Sigmoid colon (tissue), 7 donors: ENCODE measurements around the gene URB1. TPM values are rescaled to one million over a fixed set of nuclear protein-coding genes. Genes with fewer than 3 reads are reported as not detected.

Experiments used
- DNase-seq: peaks from one replicate; pipeline ENCODE4 v3.0.0-alpha.2; 2019
- H3K27ac ChIP-seq, 4 donors: fragments of 200-600 bp; sonication (generic); one replicate each; pipeline ENCODE4 v1.5.1; 2016 to 2019; ENCODE audit warnings: mild to moderate bottlenecking in 1 of 4
- H3K27me3 ChIP-seq, 3 donors: fragments of 200-600 bp; sonication (generic); one replicate each; pipeline ENCODE4 v1.5.1; 2019; ENCODE audit warnings: mild to moderate bottlenecking in 1 of 3
- H3K36me3 ChIP-seq, 4 donors: fragments of 200-600 bp; sonication (generic); one replicate each; pipeline ENCODE4 v1.5.1; 2016 to 2019
- H3K4me1 ChIP-seq, 4 donors: fragments of 200-600 bp; sonication (generic); one replicate each; pipeline ENCODE4 v1.5.1; 2017 to 2019
- H3K4me3 ChIP-seq, 4 donors: fragments of 200-600 bp; sonication (generic); one replicate each; pipeline ENCODE4 v1.5.1; 2017 to 2019; ENCODE audit warnings: mild to moderate bottlenecking in 2 of 4, moderate library complexity in 1 of 4
- H3K9me3 ChIP-seq, 4 donors: fragments of 200-600 bp in 3 of 4; sonication (generic) in 3 of 4; one replicate each; pipeline versions ENCODE4 v1.5.1 to v1.6.1; 2013 to 2019
- CTCF ChIP-seq, 4 experiments: fragments of 450-650 bp in 3 of 4; fragments of 200-600 bp in 1 of 4; IDR thresholded peaks; one replicate each; pipeline ENCODE4 v1.5.1; 2016 to 2019; ENCODE audit warnings: antibody characterized with exemption in 4 of 4, mild to moderate bottlenecking in 3 of 4, moderate library complexity in 2 of 4
- EP300 ChIP-seq, 4 donors: sonication (generic); formaldehyde crosslinking; IDR thresholded peaks; one replicate each; pipeline ENCODE4 v1.6.1; 2017; ENCODE audit warnings: antibody characterized with exemption in 4 of 4
- POLR2A ChIP-seq, 2 donors: fragments of 450-650 bp; IDR thresholded peaks; one replicate each; pipeline ENCODE4 v1.6.1; 2016; ENCODE audit warnings: antibody characterized with exemption in 2 of 2, mild to moderate bottlenecking in 2 of 2, moderate library complexity in 2 of 2
- POLR2AphosphoS5 ChIP-seq, 4 donors: sonication (generic); formaldehyde crosslinking; IDR thresholded peaks; one replicate each; pipeline ENCODE4 v1.6.1; 2017; ENCODE audit warnings: antibody characterized with exemption in 4 of 4
- WGBS, 2 donors: extraction: QIAGEN DNeasy Blood & Tissue Kit; methylation state at CpG; one replicate each; pipeline ENCODE4 v1.1.7; 2013; 5-methylcytosine and 5-hydroxymethylcytosine counted together
- intact Hi-C: fragments of 100-400 bp; cut with DNase I; formaldehyde crosslinking; loops from one replicate; pipeline ENCODE4 v1.15.1; 2023
- polyA plus RNA-seq, 3 donors: library from polyadenylated mRNA; stranded (reverse); fragments of 200-250 nt; gene quantifications; one replicate each; pipeline ENCODE4 v1.2.3, GENCODE V29; 2013
- total RNA-seq, 4 donors: library from RNA; depleted of rRNA; stranded (reverse); fragments of >200 nt; gene quantifications; one replicate each; pipeline ENCODE4 v1.1.0, GENCODE V29; 2016
- donor health status: healthy with polysubstance abuse.
- donor health status: Bipolar disorder and iron deficiency.
- donor health status: healthy.

Gene URB1
- total and polyA plus RNA-seq, 7 donors: 0.60 to 16.7 (median 7.5) TPM

GRCh38 chr21:32349333-32349944, 43.4 kb downstream of the URB1 start:
- no peak for TF ChIP-seq CTCF (IDR thresholded peaks at IDR 0.05)
- TF ChIP-seq POLR2AphosphoS5 (IDR thresholded peaks at IDR 0.05): no peak
- TF ChIP-seq POLR2A (IDR thresholded peaks at IDR 0.05): no peak
- TF ChIP-seq EP300 (IDR thresholded peaks at IDR 0.05): no peak
- intact Hi-C loops: no loop called here
- peaks cover 0 to 2% (median under 1%) of the 10 kb centered on the region in 4 donors for H3K9me3 ChIP-seq
- no peak overlapping the region for H3K4me3 ChIP-seq
- H3K27ac ChIP-seq: peak overlapping the region in 1 of 4 donors; percentile 9
- H3K27me3 ChIP-seq: no peaks in the 10 kb centered on the region
- no peaks in the 10 kb centered on the region for H3K4me1 ChIP-seq
- WGBS, 2 donors: 94 to 95% methylated on average over 16 of the region's 16 CpGs
- peaks cover 30 to 100% (median 79%) of the 10 kb centered on the region in 4 donors for H3K36me3 ChIP-seq
- no peak for DNase-seq

- Histone ChIP-seq H3K4me1 (no peaks in the 10 kb centered on the region), H3K36me3 (peaks cover 36 to 100% (median 76%) of the 10 kb centered on the region in 4 donors), H3K27me3 (no peaks in the 10 kb centered on the region), H3K27ac (peak overlapping the region in 2 of 4 donors; percentile 5 to 9), H3K9me3 (peaks cover 0 to 3% (median 1%) of the 10 kb centered on the region in 4 donors), H3K4me3 (no peak overlapping the region)
- no peak for TF ChIP-seq POLR2A (IDR thresholded peaks at IDR 0.05)
- no peak for TF ChIP-seq CTCF (IDR thresholded peaks at IDR 0.05)
- TF ChIP-seq POLR2AphosphoS5 (IDR thresholded peaks at IDR 0.05): no peak
- WGBS, 2 donors: 73 to 85% methylated on average over 9 of the region's 9 CpGs
- no peak for DNase-seq
- intact Hi-C loops: no loop called here
These were observed 44.0 kb downstream of the URB1 start for GRCh38 chr21:32348604-32349332.

DNA sequence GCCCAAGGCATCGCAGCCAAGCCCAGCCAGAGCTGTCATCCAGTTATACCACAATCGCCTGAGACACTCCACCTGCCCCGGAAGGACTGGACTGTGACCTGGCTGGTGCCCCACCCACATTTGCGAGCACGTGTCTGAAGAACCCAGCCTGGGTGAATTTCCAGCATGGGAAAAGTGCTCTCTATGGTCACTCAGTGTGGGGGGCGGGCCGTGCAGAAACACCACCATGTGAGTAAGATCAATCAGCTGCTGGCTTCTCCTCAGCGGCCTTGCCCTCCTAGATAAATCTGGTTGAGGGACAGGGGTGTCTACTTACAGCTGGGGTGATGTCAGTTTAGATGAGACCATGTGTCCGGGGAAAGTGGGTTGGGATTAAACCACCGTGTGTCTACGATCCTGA, 44.8 kb downstream of the URB1 start:
- DNase-seq: no peak
- Histone ChIP-seq H3K9me3 (peaks cover 0 to 3% (median 1%) of the 10 kb centered on the region in 4 donors), H3K27me3 (no peaks in the 10 kb centered on the region), H3K4me3 (no peak overlapping the region), H3K27ac (no peak overlapping the region), H3K36me3 (peaks cover 36 to 100% (median 71%) of the 10 kb centered on the region in 4 donors), H3K4me1 (no peaks in the 10 kb centered on the region)
- intact Hi-C loops: no loop called here
- 62 to 81% methylated on average over 11 of the region's 11 CpGs for WGBS, 2 donors
- TF ChIP-seq EP300 (IDR thresholded peaks at IDR 0.05) (no peak), POLR2AphosphoS5 (IDR thresholded peaks at IDR 0.05) (no peak)

DNA sequence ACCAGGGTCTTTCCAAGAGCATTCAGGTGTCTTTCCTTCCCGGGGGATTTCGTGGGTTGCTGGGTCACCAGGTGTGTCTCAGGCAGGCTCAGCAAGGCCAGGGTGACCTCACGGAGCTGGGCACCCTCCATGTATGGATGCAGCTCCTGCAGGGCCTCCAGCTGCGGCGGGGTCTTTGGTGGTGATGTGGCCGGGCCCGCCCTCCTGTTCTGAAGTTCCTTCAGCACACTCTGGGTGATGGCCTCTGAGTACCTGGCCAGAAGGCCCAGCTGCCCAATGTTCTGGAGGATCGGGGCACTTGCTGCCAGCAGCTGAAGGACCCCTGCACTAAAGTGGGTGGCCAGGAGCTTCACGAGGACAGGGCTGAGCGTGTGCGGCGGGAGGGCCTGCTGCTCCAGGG, 45.5 kb downstream of the URB1 start:
- H3K27me3 ChIP-seq: no peaks in the 10 kb centered on the region
- H3K4me3 ChIP-seq: no peak overlapping the region
- no peaks in the 10 kb centered on the region for H3K4me1 ChIP-seq
- TF ChIP-seq POLR2AphosphoS5 (IDR thresholded peaks at IDR 0.05) (no peak), CTCF (IDR thresholded peaks at IDR 0.05) (no peak), EP300 (IDR thresholded peaks at IDR 0.05) (no peak), POLR2A (IDR thresholded peaks at IDR 0.05) (no peak)
- intact Hi-C loops: no loop called here
- peaks cover 31 to 100% (median 68%) of the 10 kb centered on the region in 4 donors for H3K36me3 ChIP-seq
- no peak overlapping the region for H3K27ac ChIP-seq
- 96% methylated on average over 12 of the region's 12 CpGs for WGBS, 2 donors
- H3K9me3 ChIP-seq: peaks cover 0 to 3% (median 1%) of the 10 kb centered on the region in 4 donors
- DNase-seq: no peak

GRCh38 chr21:32346951-32347350, 45.9 kb downstream of the URB1 start:
- H3K36me3 ChIP-seq: peaks cover 31 to 100% (median 64%) of the 10 kb centered on the region in 4 donors
- no peaks in the 10 kb centered on the region for H3K4me1 ChIP-seq
- TF ChIP-seq CTCF (IDR thresholded peaks at IDR 0.05) (no peak), POLR2AphosphoS5 (IDR thresholded peaks at IDR 0.05) (no peak), EP300 (IDR thresholded peaks at IDR 0.05) (no peak), POLR2A (IDR thresholded peaks at IDR 0.05) (no peak)
- intact Hi-C loops: no loop called here
- no peaks in the 10 kb centered on the region for H3K27me3 ChIP-seq
- H3K27ac ChIP-seq: no peak overlapping the region
- DNase-seq: no peak
- peaks cover 0 to 3% (median 1%) of the 10 kb centered on the region in 4 donors for H3K9me3 ChIP-seq
- 97% methylated on average over 14 of the region's 14 CpGs for WGBS, 2 donors
- no peak overlapping the region for H3K4me3 ChIP-seq
